ENCODE measurements around the gene PER2. TPM values are rescaled to one million over a fixed set of nuclear protein-coding genes. Genes with fewer than 3 reads are reported as not detected.

The PER2 gene
- polyA plus RNA-seq, 2 of the 4 experiments (the other 2 are of a cell fraction), result 3.4 to 8.5 TPM

DNA sequence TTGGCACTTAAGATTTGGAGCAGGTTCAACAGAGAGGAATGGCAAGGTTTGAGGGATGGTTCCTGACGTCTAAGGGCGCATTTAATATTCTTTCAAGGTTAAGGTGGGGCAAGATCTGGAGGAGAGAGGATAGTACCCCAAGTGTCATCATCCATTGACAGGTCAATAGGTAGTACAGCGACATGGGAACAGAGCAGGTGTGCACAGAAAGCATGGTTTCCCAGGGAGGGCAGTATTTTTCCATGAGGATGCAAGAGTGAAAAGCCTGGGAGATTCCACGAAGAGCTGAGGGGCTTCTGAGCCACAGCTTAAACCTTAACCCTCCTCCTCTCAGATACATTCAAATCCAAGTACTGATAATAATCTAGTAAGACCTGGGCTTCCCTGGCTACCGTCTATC, 57.7 kb downstream of the PER2 start:
- TF ChIP-seq HES2 (IDR thresholded peaks at IDR 0.05) (no peak), PHF8 (IDR thresholded peaks at IDR 0.05; ENCODE audit: borderline replicate concordance, low read depth) (no peak), E2F6 (IDR thresholded peaks at IDR 0.05; ENCODE audit: borderline replicate concordance, low read depth) (no peak), MAZ (IDR thresholded peaks at IDR 0.05; ENCODE audit: borderline replicate concordance, low read depth, low read length) (no peak), HDAC2 (IDR thresholded peaks at IDR 0.05) (no peak), CBX8 (IDR thresholded peaks at IDR 0.05) (no peak), HOXA7 (CRISPR knock-in tag; IDR thresholded peaks at IDR 0.05) (no peak), HOXB13 (CRISPR knock-in tag; IDR thresholded peaks at IDR 0.05; ENCODE audit: low read depth) (no peak), ESRRA (IDR thresholded peaks at IDR 0.05; ENCODE audit: borderline replicate concordance, low read length) (no peak), FOXS1 (CRISPR knock-in tag; IDR thresholded peaks at IDR 0.05) (no peak), CBX2 (IDR thresholded peaks at IDR 0.05; ENCODE audit: borderline replicate concordance, low read depth) (no peak), TFCP2L1 (CRISPR knock-in tag; IDR thresholded peaks at IDR 0.05) (no peak)
- TF ChIP-seq, protein P1, sequence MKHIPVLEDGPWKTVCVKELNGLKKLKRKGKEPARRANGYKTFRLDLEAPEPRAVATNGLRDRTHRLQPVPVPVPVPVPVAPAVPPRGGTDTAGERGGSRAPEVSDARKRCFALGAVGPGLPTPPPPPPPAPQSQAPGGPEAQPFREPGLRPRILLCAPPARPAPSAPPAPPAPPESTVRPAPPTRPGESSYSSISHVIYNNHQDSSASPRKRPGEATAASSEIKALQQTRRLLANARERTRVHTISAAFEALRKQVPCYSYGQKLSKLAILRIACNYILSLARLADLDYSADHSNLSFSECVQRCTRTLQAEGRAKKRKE (CRISPR knock-in tag; IDR thresholded peaks at IDR 0.05; ENCODE audit: low read depth), result no peak
- TF ChIP-seq, protein P2, sequence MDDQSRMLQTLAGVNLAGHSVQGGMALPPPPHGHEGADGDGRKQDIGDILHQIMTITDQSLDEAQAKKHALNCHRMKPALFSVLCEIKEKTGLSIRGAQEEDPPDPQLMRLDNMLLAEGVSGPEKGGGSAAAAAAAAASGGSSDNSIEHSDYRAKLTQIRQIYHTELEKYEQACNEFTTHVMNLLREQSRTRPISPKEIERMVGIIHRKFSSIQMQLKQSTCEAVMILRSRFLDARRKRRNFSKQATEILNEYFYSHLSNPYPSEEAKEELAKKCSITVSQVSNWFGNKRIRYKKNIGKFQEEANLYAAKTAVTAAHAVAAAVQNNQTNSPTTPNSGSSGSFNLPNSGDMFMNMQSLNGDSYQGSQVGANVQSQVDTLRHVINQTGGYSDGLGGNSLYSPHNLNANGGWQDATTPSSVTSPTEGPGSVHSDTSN (IDR thresholded peaks at IDR 0.05), result no peak
- TF ChIP-seq, protein P3, sequence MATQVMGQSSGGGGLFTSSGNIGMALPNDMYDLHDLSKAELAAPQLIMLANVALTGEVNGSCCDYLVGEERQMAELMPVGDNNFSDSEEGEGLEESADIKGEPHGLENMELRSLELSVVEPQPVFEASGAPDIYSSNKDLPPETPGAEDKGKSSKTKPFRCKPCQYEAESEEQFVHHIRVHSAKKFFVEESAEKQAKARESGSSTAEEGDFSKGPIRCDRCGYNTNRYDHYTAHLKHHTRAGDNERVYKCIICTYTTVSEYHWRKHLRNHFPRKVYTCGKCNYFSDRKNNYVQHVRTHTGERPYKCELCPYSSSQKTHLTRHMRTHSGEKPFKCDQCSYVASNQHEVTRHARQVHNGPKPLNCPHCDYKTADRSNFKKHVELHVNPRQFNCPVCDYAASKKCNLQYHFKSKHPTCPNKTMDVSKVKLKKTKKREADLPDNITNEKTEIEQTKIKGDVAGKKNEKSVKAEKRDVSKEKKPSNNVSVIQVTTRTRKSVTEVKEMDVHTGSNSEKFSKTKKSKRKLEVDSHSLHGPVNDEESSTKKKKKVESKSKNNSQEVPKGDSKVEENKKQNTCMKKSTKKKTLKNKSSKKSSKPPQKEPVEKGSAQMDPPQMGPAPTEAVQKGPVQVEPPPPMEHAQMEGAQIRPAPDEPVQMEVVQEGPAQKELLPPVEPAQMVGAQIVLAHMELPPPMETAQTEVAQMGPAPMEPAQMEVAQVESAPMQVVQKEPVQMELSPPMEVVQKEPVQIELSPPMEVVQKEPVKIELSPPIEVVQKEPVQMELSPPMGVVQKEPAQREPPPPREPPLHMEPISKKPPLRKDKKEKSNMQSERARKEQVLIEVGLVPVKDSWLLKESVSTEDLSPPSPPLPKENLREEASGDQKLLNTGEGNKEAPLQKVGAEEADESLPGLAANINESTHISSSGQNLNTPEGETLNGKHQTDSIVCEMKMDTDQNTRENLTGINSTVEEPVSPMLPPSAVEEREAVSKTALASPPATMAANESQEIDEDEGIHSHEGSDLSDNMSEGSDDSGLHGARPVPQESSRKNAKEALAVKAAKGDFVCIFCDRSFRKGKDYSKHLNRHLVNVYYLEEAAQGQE (IDR thresholded peaks at IDR 0.05), result no peak
- ChIA-PET POLR2A (no interaction called here), CTCF (no interaction called here)
- DNase-seq (ENCODE audit: low read depth in 1 of 2, low spot score in 1 of 2) (no peak), ATAC-seq (no peak), FAIRE-seq (no peak)
- Histone ChIP-seq H3K4me1 (no peaks in the 10 kb centered on the region), H3K4me3 (no peak overlapping the region), H3K9me3 (no peaks in the 10 kb centered on the region), H3K27ac (no peak overlapping the region), H3K4me2 (no peak overlapping the region)
- 82% methylated on average over 5 of the region's 5 CpGs for WGBS (ENCODE audit: missing lambda C conversion rate)

GRCh38 chr2:238228700-238229099, 59.7 kb downstream of the PER2 start:
- no peak overlapping the region for H3K27ac ChIP-seq
- DNase-seq (ENCODE audit: low read depth in 1 of 2, low spot score in 1 of 2) (no peak), ATAC-seq (no peak), FAIRE-seq (no peak)
- no peaks in the 10 kb centered on the region for H3K9me3 ChIP-seq
- no peak overlapping the region for H3K4me2 ChIP-seq
- no peak for TF ChIP-seq RFX5 (IDR thresholded peaks at IDR 0.05)
- no peak for TF ChIP-seq HDAC2 (IDR thresholded peaks at IDR 0.05)
- POLR2A ChIA-PET, result interaction anchor here (0.6 kb wide), 1 partner anchor 57 kb away, joined by 3 read pairs; no protein-coding TSS in a partner anchor
- 62% methylated on average over 4 of the region's 4 CpGs for WGBS (ENCODE audit: missing lambda C conversion rate)
- CTCF ChIA-PET, result no interaction called here
- no peak overlapping the region for H3K4me3 ChIP-seq
- no peaks in the 10 kb centered on the region for H3K4me1 ChIP-seq

- POLR2A ChIA-PET, result interaction anchor here (0.9 to 1.5 kb wide), 2 partner anchors 12 to 13 kb away, joined by 3 read pairs; partner anchors contain the start of gene HES6
- no peak overlapping the region for H3K4me2 ChIP-seq
Observed at GRCh38 chr2:238227587-238228032, 60.8 kb downstream of the PER2 start.

More at GRCh38 chr2:238227587-238228032, 60.8 kb downstream of the PER2 start:
- CTCF ChIA-PET, result interaction anchor here (0.9 kb wide), 1 partner anchor 11 kb away, joined by 3 read pairs; no protein-coding TSS in a partner anchor
- no peak for FAIRE-seq
- no peak overlapping the region for H3K27ac ChIP-seq
- DNase-seq (ENCODE audit: low read depth in 1 of 2, low spot score in 1 of 2), result no peak
- no peak overlapping the region for H3K4me3 ChIP-seq
- ATAC-seq, result no peak; a peak in 1 of 6 replicates
- WGBS (ENCODE audit: missing lambda C conversion rate), result 71% methylated on average over 10 of the region's 11 CpGs
- H3K4me1 ChIP-seq, result no peaks in the 10 kb centered on the region
- TF ChIP-seq FOSL2 (IDR thresholded peaks at IDR 0.05), result no peak
- no peak for TF ChIP-seq FOSL2 (CRISPR knock-in tag; IDR thresholded peaks at IDR 0.05)
- TF ChIP-seq, protein P4, sequence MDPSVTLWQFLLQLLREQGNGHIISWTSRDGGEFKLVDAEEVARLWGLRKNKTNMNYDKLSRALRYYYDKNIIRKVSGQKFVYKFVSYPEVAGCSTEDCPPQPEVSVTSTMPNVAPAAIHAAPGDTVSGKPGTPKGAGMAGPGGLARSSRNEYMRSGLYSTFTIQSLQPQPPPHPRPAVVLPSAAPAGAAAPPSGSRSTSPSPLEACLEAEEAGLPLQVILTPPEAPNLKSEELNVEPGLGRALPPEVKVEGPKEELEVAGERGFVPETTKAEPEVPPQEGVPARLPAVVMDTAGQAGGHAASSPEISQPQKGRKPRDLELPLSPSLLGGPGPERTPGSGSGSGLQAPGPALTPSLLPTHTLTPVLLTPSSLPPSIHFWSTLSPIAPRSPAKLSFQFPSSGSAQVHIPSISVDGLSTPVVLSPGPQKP (IDR thresholded peaks at IDR 0.05; ENCODE audit: low read depth, low read length), result no peak
- no peak for TF ChIP-seq NR3C1 (IDR thresholded peaks at IDR 0.05)
- no peak for TF ChIP-seq TFCP2L1 (CRISPR knock-in tag; IDR thresholded peaks at IDR 0.05)
- TF ChIP-seq HOXB5 (CRISPR knock-in tag; IDR thresholded peaks at IDR 0.05), result no peak
- no peak for TF ChIP-seq JUN (IDR thresholded peaks at IDR 0.05)
- TF ChIP-seq, protein P5, sequence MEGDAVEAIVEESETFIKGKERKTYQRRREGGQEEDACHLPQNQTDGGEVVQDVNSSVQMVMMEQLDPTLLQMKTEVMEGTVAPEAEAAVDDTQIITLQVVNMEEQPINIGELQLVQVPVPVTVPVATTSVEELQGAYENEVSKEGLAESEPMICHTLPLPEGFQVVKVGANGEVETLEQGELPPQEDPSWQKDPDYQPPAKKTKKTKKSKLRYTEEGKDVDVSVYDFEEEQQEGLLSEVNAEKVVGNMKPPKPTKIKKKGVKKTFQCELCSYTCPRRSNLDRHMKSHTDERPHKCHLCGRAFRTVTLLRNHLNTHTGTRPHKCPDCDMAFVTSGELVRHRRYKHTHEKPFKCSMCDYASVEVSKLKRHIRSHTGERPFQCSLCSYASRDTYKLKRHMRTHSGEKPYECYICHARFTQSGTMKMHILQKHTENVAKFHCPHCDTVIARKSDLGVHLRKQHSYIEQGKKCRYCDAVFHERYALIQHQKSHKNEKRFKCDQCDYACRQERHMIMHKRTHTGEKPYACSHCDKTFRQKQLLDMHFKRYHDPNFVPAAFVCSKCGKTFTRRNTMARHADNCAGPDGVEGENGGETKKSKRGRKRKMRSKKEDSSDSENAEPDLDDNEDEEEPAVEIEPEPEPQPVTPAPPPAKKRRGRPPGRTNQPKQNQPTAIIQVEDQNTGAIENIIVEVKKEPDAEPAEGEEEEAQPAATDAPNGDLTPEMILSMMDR (IDR thresholded peaks at IDR 0.05), result no peak
- H3K9me3 ChIP-seq, result no peaks in the 10 kb centered on the region

Data from A549 (cell line).